Measurements from ENCODE around the gene SYTL2.

DNA sequence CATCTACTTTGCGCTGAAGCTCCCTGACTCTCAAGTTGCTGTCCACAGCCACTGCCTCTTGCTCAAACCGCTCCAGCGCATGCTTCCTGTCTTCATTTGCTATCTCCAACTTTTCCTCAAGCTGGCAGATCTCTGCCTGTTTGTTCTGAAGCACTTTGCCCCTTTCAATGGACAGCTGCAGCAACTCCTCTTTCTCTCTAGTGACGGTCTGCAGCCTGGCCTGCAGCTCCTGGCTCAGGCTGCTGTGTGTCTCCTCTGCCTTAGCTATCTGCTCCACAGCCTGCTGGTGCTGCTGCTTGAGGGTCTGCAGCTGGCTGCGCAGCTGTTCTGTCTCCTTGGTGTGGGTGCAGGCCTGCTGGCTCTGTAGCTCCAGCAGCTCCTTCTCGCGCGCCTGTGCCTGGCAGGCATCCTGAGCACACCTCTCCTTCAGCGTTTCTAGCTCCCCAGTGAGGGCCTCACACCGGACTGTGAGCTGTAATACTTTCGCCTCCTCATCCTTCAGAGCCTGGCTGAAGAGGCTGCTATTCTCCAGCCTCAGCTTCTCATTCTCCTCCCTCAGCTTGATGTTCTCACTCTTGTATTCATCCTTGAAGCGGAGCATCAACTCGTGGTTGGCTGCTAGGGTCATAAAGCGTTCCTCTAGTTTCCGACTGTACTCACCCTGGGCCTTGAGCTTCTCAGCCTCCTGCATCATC, 125.7 kb downstream of the SYTL2 start:
- TF ChIP-seq, protein P1, sequence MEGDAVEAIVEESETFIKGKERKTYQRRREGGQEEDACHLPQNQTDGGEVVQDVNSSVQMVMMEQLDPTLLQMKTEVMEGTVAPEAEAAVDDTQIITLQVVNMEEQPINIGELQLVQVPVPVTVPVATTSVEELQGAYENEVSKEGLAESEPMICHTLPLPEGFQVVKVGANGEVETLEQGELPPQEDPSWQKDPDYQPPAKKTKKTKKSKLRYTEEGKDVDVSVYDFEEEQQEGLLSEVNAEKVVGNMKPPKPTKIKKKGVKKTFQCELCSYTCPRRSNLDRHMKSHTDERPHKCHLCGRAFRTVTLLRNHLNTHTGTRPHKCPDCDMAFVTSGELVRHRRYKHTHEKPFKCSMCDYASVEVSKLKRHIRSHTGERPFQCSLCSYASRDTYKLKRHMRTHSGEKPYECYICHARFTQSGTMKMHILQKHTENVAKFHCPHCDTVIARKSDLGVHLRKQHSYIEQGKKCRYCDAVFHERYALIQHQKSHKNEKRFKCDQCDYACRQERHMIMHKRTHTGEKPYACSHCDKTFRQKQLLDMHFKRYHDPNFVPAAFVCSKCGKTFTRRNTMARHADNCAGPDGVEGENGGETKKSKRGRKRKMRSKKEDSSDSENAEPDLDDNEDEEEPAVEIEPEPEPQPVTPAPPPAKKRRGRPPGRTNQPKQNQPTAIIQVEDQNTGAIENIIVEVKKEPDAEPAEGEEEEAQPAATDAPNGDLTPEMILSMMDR (IDR thresholded peaks at IDR 0.05), result no peak
- TF ChIP-seq POLR2A (IDR thresholded peaks at IDR 0.05) (no peak), POLR2AphosphoS5 (IDR thresholded peaks at IDR 0.05; ENCODE audit: insufficient read depth in 1 of 2, low read depth in 1 of 2) (no peak)

Data from vagina (tissue), 2 donors.